Left ventricle myocardium inferior (tissue), 1 donor: Measurements from ENCODE around the gene SNTB2. TPM values are rescaled to one million over a fixed set of nuclear protein-coding genes. Genes with fewer than 3 reads are reported as not detected.

Experiments used
- DNase-seq: peaks from one replicate; pipeline ENCODE4 v3.0.0-alpha.2; 2020
- H3K27ac ChIP-seq: fragments of 200-600 bp; replicated peaks from 2 replicates; pipeline ENCODE4 v1.8.0; 2021
- H3K27me3 ChIP-seq: fragments of 200-600 bp; 2 replicates; pipeline ENCODE4 v1.8.0; 2021; ENCODE audit warnings: low read depth
- H3K36me3 ChIP-seq: fragments of 200-600 bp; 2 replicates; pipeline ENCODE4 v1.8.0; 2021
- H3K4me1 ChIP-seq: fragments of 200-600 bp; 2 replicates; pipeline ENCODE4 v1.8.0; 2021
- H3K4me3 ChIP-seq: fragments of 200-600 bp; 2 replicates; pipeline ENCODE4 v1.8.0; 2021; ENCODE audit warnings: mild to moderate bottlenecking, moderate library complexity
- H3K9me3 ChIP-seq: fragments of 200-600 bp; replicated peaks from 2 replicates; pipeline ENCODE4 v1.8.0; 2021
- intact Hi-C: fragments of 100-400 bp; cut with micrococcal nuclease; formaldehyde crosslinking; loops from one replicate; pipeline ENCODE4 v1.11.0; 2022
- total RNA-seq: library from RNA; stranded (reverse); fragmentation: NEBNext Ultra II Directional; extraction: Animal tissue kit (Norgen Biotek cat#: 25700); gene quantifications from one replicate; pipeline ENCODE4 v1.2.1, GENCODE V29; 2021
- TF ChIP-seq, protein P1 (sequence below): fragments of 200-600 bp; IDR thresholded peaks from 2 replicates; pipeline ENCODE4 v1.8.0; 2021; ENCODE audit warnings: antibody characterized with exemption, mild to moderate bottlenecking, borderline replicate concordance
- donor health status: DM: no; HTN: yes; CAD: no; lungs with severe emphysema.

SNTB2 gene
- total RNA-seq, 1 donor from 2014 or later: 10.2 TPM

DNA sequence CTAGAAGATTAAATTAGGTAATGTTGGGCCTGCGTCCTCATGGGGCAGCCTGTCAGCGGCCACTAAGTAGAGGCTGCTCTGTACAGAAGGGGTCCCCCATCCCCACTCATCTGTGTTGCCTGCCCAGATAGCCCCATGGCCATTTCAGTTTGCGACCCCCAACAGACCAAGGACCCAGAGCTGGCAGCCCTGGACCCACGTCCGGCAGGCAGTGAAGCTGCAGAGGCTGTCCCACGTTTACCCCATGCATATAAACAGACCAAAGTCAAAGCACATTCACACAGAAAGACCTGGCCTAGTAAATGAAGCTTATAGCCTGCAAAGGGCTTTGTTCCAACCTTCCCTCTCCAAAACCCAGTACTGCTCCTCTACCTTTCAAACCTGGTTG is 138.8 kb downstream of the SNTB2 start:
- Histone ChIP-seq H3K27ac (peak overlapping the region; percentile 16), H3K4me1 (peaks cover 64% of the 10 kb centered on the region), H3K27me3 (no peaks in the 10 kb centered on the region), H3K9me3 (no peaks in the 10 kb centered on the region), H3K36me3 (peaks cover 69% of the 10 kb centered on the region), H3K4me3 (no peak overlapping the region)
- TF ChIP-seq, protein P1, sequence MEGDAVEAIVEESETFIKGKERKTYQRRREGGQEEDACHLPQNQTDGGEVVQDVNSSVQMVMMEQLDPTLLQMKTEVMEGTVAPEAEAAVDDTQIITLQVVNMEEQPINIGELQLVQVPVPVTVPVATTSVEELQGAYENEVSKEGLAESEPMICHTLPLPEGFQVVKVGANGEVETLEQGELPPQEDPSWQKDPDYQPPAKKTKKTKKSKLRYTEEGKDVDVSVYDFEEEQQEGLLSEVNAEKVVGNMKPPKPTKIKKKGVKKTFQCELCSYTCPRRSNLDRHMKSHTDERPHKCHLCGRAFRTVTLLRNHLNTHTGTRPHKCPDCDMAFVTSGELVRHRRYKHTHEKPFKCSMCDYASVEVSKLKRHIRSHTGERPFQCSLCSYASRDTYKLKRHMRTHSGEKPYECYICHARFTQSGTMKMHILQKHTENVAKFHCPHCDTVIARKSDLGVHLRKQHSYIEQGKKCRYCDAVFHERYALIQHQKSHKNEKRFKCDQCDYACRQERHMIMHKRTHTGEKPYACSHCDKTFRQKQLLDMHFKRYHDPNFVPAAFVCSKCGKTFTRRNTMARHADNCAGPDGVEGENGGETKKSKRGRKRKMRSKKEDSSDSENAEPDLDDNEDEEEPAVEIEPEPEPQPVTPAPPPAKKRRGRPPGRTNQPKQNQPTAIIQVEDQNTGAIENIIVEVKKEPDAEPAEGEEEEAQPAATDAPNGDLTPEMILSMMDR: no peak
- intact Hi-C loops: no loop called here
- no peak for DNase-seq

- H3K27ac ChIP-seq: peak overlapping the region; percentile 16
- DNase-seq: no peak
- peaks cover 69% of the 10 kb centered on the region for H3K4me1 ChIP-seq
- intact Hi-C loops: no loop called here
- H3K36me3 ChIP-seq: peaks cover 64% of the 10 kb centered on the region
- H3K27me3 ChIP-seq: no peaks in the 10 kb centered on the region
- TF ChIP-seq, protein P1: no peak
- H3K4me3 ChIP-seq: no peak overlapping the region
- H3K9me3 ChIP-seq: no peaks in the 10 kb centered on the region
Observed at GRCh38 chr16:69326172-69326873, 139.4 kb downstream of the SNTB2 start.

DNA sequence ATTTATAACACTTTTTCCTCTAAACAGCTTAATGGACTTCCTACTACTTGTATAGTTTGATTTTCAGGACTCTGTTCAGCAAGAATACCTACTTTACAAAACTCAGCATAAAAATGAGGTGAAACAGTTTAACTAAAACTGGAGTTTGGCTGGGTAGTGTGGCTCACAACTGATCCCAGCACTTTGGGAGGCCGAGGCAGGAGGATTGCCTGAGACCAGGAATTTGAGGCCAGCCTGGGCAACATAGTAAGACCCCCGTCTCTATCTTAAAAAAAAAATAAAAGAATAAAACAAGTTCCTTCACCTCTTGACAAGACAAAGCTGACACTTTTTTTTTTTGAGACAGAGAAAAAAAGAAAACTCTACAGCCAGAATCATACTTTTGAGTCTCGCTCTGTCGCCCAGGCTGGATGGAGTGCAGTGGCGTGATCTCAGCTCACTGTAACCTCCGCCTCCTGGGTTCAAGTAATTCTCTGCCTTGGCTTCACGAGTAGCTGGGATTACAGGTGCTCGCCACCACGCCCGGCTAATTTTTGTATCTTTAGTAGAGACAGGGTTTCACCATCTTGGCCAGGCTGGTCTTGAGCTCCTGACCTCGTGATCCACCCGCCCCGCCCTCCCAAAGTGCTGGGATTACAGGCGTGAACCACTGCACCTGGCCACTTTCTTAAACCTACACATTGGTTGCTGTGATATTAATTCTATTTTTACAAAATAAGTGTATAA is 140.8 kb downstream of the SNTB2 start:
- Histone ChIP-seq H3K4me3 (no peak overlapping the region), H3K27ac (no peak overlapping the region), H3K9me3 (no peaks in the 10 kb centered on the region), H3K36me3 (peaks cover 63% of the 10 kb centered on the region), H3K4me1 (peaks cover 76% of the 10 kb centered on the region), H3K27me3 (no peaks in the 10 kb centered on the region)
- DNase-seq: no peak
- TF ChIP-seq, protein P1: no peak
- intact Hi-C loops: no loop called here

GRCh38 chr16:69328854-69329316 is 141.9 kb downstream of the SNTB2 start:
- DNase-seq: no peak
- TF ChIP-seq, protein P1: no peak
- Histone ChIP-seq H3K9me3 (no peaks in the 10 kb centered on the region), H3K4me1 (peaks cover 72% of the 10 kb centered on the region), H3K27ac (no peak overlapping the region), H3K4me3 (peak overlapping the region; percentile 98), H3K27me3 (no peaks in the 10 kb centered on the region), H3K36me3 (peaks cover 63% of the 10 kb centered on the region)
- intact Hi-C loops: no loop called here

GRCh38 chr16:69329369-69330285 is 142.7 kb downstream of the SNTB2 start:
- H3K4me1 ChIP-seq: peaks cover 65% of the 10 kb centered on the region
- peaks cover 63% of the 10 kb centered on the region for H3K36me3 ChIP-seq
- H3K9me3 ChIP-seq: no peaks in the 10 kb centered on the region
- intact Hi-C loops: no loop called here
- TF ChIP-seq, protein P1: no peak
- H3K27ac ChIP-seq: peak overlapping the region; percentile 94
- peak overlapping the region; percentile 98 for H3K4me3 ChIP-seq
- H3K27me3 ChIP-seq: no peaks in the 10 kb centered on the region
- no peak for DNase-seq
